WTC11 (cell line): ENCODE measurements around the gene MCEMP1. TPM values are rescaled to one million over a fixed set of nuclear protein-coding genes. Genes with fewer than 3 reads are reported as not detected.

Experiments
- ATAC-seq: fragments of 200-7000 bp; cut with Tn5 transposase; 2 replicates; pipeline ENCODE4 v1.10.0; 2021; ENCODE audit warnings: mild to moderate bottlenecking, moderate library complexity
- CTCF ChIA-PET: fragments of 300-600 bp; sonication (Branson Sonifier 250); formaldehyde crosslinking; loops from one replicate; lab custom pipeline; 2021; ENCODE audit warnings: antibody characterized with exemption; lab: Charles Lee
- POLR2A ChIA-PET: fragments of 350-600 bp; sonication (Branson Sonifier 250); formaldehyde crosslinking; loops from one replicate; lab custom pipeline; 2021; ENCODE audit warnings: antibody characterized with exemption; lab: Charles Lee
- DNase-seq: peaks from one replicate; pipeline ENCODE4 v3.0.0; 2021; ENCODE audit warnings: low spot score
- H3K27ac Mint-ChIP-seq: 2 replicates; pipeline ENCODE4 v1.8.0; 2021; ENCODE audit warnings: mixed read lengths
- H3K27me3 Mint-ChIP-seq: 2 replicates; pipeline ENCODE4 v1.8.0; 2021; ENCODE audit warnings: low read depth, mild to moderate bottlenecking, moderate library complexity, mixed read lengths
- H3K36me3 Mint-ChIP-seq: 2 replicates; pipeline ENCODE4 v1.8.0; 2021; ENCODE audit warnings: mixed read lengths
- H3K4me1 Mint-ChIP-seq: 2 replicates; pipeline ENCODE4 v1.8.0; 2022; ENCODE audit warnings: mixed read lengths
- H3K4me3 Mint-ChIP-seq: 2 replicates; pipeline ENCODE4 v1.8.0; 2021; ENCODE audit warnings: mild to moderate bottlenecking, moderate library complexity, mixed read lengths
- H3K9me3 Mint-ChIP-seq: 2 replicates; pipeline ENCODE4 v1.8.0; 2021; ENCODE audit warnings: mixed read lengths
- ATF3 ChIP-seq: sonication (generic); formaldehyde crosslinking; conservative IDR thresholded peaks from 2 replicates; pipeline ENCODE4 v1.8.1; 2022; ENCODE audit warnings: mild to moderate bottlenecking, missing genetic modification reagents
- CREB1 ChIP-seq: sonication (generic); formaldehyde crosslinking; IDR thresholded peaks from 2 replicates; pipeline ENCODE4 v1.8.0; 2023; ENCODE audit warnings: mild to moderate bottlenecking, missing genetic modification reagents
- FOXK1 ChIP-seq: sonication (generic); formaldehyde crosslinking; IDR thresholded peaks from 2 replicates; pipeline ENCODE4 v1.8.0; 2022; ENCODE audit warnings: mild to moderate bottlenecking, moderate library complexity, missing genetic modification reagents
- IRF2 ChIP-seq: sonication (generic); formaldehyde crosslinking; IDR thresholded peaks from 2 replicates; pipeline ENCODE4 v1.8.0; 2022; ENCODE audit warnings: low read depth, missing genetic modification reagents, borderline replicate concordance
- JAZF1 ChIP-seq: fragments of 250-450 bp; sonication (Bioruptor Pico); IDR thresholded peaks from 2 replicates; pipeline ENCODE4 v1.9.0; 2021; ENCODE audit warnings: moderate library complexity, mild to moderate bottlenecking, inconsistent platforms
- NR1H2 ChIP-seq: sonication (generic); formaldehyde crosslinking; IDR thresholded peaks from 2 replicates; pipeline ENCODE4 v1.9.0; 2021; ENCODE audit warnings: mild to moderate bottlenecking, moderate library complexity, missing genetic modification reagents
- NR2C2 ChIP-seq: sonication (generic); formaldehyde crosslinking; IDR thresholded peaks from 2 replicates; pipeline ENCODE4 v1.8.0; 2022; ENCODE audit warnings: mild to moderate bottlenecking, missing genetic modification reagents
- NR3C1 ChIP-seq: sonication (generic); formaldehyde crosslinking; conservative IDR thresholded peaks from 2 replicates; pipeline ENCODE4 v1.8.1; 2023; ENCODE audit warnings: low read depth, mild to moderate bottlenecking, missing genetic modification reagents
- SMAD3 ChIP-seq: sonication (generic); formaldehyde crosslinking; IDR thresholded peaks from 2 replicates; pipeline ENCODE4 v1.8.0; 2022; ENCODE audit warnings: missing genetic modification reagents, mild to moderate bottlenecking, borderline replicate concordance
- SMAD4 ChIP-seq: sonication (generic); formaldehyde crosslinking; IDR thresholded peaks from 2 replicates; pipeline ENCODE4 v1.8.0; 2022; ENCODE audit warnings: mild to moderate bottlenecking, missing genetic modification reagents
- SP1 ChIP-seq: sonication (generic); formaldehyde crosslinking; conservative IDR thresholded peaks from 2 replicates; pipeline ENCODE4 v1.8.1; 2022; ENCODE audit warnings: missing genetic modification reagents
- STAT6 ChIP-seq: sonication (generic); formaldehyde crosslinking; conservative IDR thresholded peaks from 2 replicates; pipeline ENCODE4 v1.8.1; 2023; ENCODE audit warnings: mild to moderate bottlenecking, low read depth, missing genetic modification reagents, moderate library complexity
- TCF7 ChIP-seq: sonication (generic); formaldehyde crosslinking; IDR thresholded peaks from 2 replicates; pipeline ENCODE4 v1.8.0; 2022; ENCODE audit warnings: mild to moderate bottlenecking, low read depth, missing genetic modification reagents, moderate library complexity
- TP53 ChIP-seq: sonication (generic); formaldehyde crosslinking; IDR thresholded peaks from 2 replicates; pipeline ENCODE4 v1.8.1; 2023; ENCODE audit warnings: mild to moderate bottlenecking, missing genetic modification reagents
- ZNF232 ChIP-seq: sonication (generic); formaldehyde crosslinking; IDR thresholded peaks from 2 replicates; pipeline ENCODE4 v1.8.0; 2022; ENCODE audit warnings: mild to moderate bottlenecking, missing genetic modification reagents
- ZNF416 ChIP-seq: fragments of 250-450 bp; sonication (Bioruptor Pico); IDR thresholded peaks from 2 replicates; pipeline ENCODE4 v1.9.0; 2021; ENCODE audit warnings: mild to moderate bottlenecking, inconsistent platforms
- ZNF423 ChIP-seq: fragments of 250-450 bp; sonication (Bioruptor Pico); IDR thresholded peaks from 2 replicates; pipeline ENCODE4 v2.1.2; 2022; ENCODE audit warnings: mild to moderate bottlenecking, moderate library complexity
- total RNA-seq: library from RNA; stranded (reverse); gene quantifications from 3 replicates; pipeline ENCODE4 v1.2.3, GENCODE V29; 2021
- TF ChIP-seq, protein P1 (sequence below): sonication (generic); formaldehyde crosslinking; IDR thresholded peaks from 2 replicates; pipeline ENCODE4 v1.8.1; 2022; ENCODE audit warnings: mild to moderate bottlenecking, moderate library complexity, missing genetic modification reagents
- TF ChIP-seq, protein P2 (sequence below): sonication (generic); formaldehyde crosslinking; IDR thresholded peaks from 2 replicates; pipeline ENCODE4 v1.8.1; 2023; ENCODE audit warnings: mild to moderate bottlenecking, moderate library complexity, missing genetic modification reagents
- TF ChIP-seq, protein P3 (sequence below): fragments of 200-600 bp; IDR thresholded peaks from 2 replicates; pipeline ENCODE4 v1.8.0; 2022; ENCODE audit warnings: antibody characterized with exemption
- TF ChIP-seq, protein P4 (sequence below): sonication (generic); formaldehyde crosslinking; IDR thresholded peaks from 2 replicates; pipeline ENCODE4 v1.8.0; 2022; ENCODE audit warnings: missing genetic modification reagents
- TF ChIP-seq, protein P5 (sequence below): fragments of 250-450 bp; sonication (Bioruptor Pico); IDR thresholded peaks from 2 replicates; pipeline ENCODE4 v1.9.0; 2021; ENCODE audit warnings: moderate library complexity, mild to moderate bottlenecking, inconsistent platforms, borderline replicate concordance

The MCEMP1 gene
- total RNA-seq, 1 experiment from 2014 or later = not detected

GRCh38 chr19:7645656-7646425, 31.0 kb upstream of the MCEMP1 start (continued):
- TF ChIP-seq NR1H2 (CRISPR knock-in tag) = no peak
- TF ChIP-seq TCF7 (CRISPR knock-in tag) = no peak
- TF ChIP-seq, protein P1, sequence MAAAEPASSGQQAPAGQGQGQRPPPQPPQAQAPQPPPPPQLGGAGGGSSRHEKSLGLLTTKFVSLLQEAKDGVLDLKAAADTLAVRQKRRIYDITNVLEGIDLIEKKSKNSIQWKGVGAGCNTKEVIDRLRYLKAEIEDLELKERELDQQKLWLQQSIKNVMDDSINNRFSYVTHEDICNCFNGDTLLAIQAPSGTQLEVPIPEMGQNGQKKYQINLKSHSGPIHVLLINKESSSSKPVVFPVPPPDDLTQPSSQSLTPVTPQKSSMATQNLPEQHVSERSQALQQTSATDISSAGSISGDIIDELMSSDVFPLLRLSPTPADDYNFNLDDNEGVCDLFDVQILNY (CRISPR knock-in tag) = no peak
- no peak for TF ChIP-seq SMAD4 (CRISPR knock-in tag)
- TF ChIP-seq NR3C1 (CRISPR knock-in tag) = no peak

- POLR2A ChIA-PET = no interaction called here
- ATAC-seq = no peak
- DNase-seq = no peak
- no peaks in the 10 kb centered on the region for H3K36me3 Mint-ChIP-seq
- CTCF ChIA-PET = no interaction called here
- TF ChIP-seq IRF2 (CRISPR knock-in tag) = no peak
- TF ChIP-seq, protein P2, sequence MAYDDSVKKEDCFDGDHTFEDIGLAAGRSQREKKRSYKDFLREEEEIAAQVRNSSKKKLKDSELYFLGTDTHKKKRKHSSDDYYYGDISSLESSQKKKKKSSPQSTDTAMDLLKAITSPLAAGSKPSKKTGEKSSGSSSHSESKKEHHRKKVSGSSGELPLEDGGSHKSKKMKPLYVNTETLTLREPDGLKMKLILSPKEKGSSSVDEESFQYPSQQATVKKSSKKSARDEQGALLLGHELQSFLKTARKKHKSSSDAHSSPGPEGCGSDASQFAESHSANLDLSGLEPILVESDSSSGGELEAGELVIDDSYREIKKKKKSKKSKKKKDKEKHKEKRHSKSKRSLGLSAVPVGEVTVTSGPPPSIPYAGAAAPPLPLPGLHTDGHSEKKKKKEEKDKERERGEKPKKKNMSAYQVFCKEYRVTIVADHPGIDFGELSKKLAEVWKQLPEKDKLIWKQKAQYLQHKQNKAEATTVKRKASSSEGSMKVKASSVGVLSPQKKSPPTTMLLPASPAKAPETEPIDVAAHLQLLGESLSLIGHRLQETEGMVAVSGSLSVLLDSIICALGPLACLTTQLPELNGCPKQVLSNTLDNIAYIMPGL (CRISPR knock-in tag) = no peak
- H3K9me3 Mint-ChIP-seq = no peaks in the 10 kb centered on the region
- H3K4me1 Mint-ChIP-seq = no peaks in the 10 kb centered on the region
- no peak overlapping the region for H3K4me3 Mint-ChIP-seq
- H3K27ac Mint-ChIP-seq = no peak overlapping the region
- peaks cover 12% of the 10 kb centered on the region for H3K27me3 Mint-ChIP-seq
Observed at GRCh38 chr19:7646426-7646700, 30.5 kb upstream of the MCEMP1 start.

DNA sequence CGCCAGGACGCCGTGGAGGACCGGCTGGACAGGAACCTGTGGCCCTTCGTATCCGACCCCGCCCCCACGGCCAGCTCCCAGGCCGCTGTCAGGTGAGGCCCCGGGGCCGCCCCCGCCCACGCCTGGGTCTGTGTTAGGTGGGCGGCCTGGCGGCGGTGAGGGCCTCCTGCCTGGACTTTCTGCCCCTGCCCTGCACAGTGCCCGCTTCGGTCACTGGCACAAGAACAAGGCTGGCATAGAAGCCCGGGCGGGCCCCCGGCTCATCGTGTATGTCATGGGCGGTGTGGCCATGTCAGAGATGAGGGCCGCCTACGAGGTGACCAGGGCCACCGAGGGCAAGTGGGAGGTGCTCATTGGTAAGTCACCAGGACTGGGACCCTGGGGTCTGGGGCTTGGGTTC, 29.7 kb upstream of the MCEMP1 start:
- H3K27me3 Mint-ChIP-seq = peaks cover 18% of the 10 kb centered on the region
- no peaks in the 10 kb centered on the region for H3K9me3 Mint-ChIP-seq
- no peak for DNase-seq
- no peak overlapping the region for H3K4me3 Mint-ChIP-seq
- ATAC-seq = no peak
- CTCF ChIA-PET = no interaction called here
- no peak overlapping the region for H3K27ac Mint-ChIP-seq
- H3K4me1 Mint-ChIP-seq = peaks cover 1% of the 10 kb centered on the region
- POLR2A ChIA-PET = interaction anchor here (0.6 kb wide), 1 partner anchor 9 kb away, joined by 3 read pairs; no protein-coding TSS in a partner anchor
- H3K36me3 Mint-ChIP-seq = no peaks in the 10 kb centered on the region
- TF ChIP-seq ZNF423 (CRISPR knock-in tag) = no peak
- no peak for TF ChIP-seq JAZF1 (CRISPR knock-in tag)
- TF ChIP-seq ZNF416 = no peak
- TF ChIP-seq SP1 = no peak
- TF ChIP-seq TCF7 (CRISPR knock-in tag) = no peak
- TF ChIP-seq NR2C2 (CRISPR knock-in tag) = no peak
- TF ChIP-seq FOXK1 (CRISPR knock-in tag) = no peak
- TF ChIP-seq ATF3 (CRISPR knock-in tag) = no peak
- TF ChIP-seq CREB1 (CRISPR knock-in tag) = no peak
- no peak for TF ChIP-seq SMAD3 (CRISPR knock-in tag)
- TF ChIP-seq, protein P3, sequence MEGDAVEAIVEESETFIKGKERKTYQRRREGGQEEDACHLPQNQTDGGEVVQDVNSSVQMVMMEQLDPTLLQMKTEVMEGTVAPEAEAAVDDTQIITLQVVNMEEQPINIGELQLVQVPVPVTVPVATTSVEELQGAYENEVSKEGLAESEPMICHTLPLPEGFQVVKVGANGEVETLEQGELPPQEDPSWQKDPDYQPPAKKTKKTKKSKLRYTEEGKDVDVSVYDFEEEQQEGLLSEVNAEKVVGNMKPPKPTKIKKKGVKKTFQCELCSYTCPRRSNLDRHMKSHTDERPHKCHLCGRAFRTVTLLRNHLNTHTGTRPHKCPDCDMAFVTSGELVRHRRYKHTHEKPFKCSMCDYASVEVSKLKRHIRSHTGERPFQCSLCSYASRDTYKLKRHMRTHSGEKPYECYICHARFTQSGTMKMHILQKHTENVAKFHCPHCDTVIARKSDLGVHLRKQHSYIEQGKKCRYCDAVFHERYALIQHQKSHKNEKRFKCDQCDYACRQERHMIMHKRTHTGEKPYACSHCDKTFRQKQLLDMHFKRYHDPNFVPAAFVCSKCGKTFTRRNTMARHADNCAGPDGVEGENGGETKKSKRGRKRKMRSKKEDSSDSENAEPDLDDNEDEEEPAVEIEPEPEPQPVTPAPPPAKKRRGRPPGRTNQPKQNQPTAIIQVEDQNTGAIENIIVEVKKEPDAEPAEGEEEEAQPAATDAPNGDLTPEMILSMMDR = no peak
- no peak for TF ChIP-seq TP53 (CRISPR knock-in tag)
- TF ChIP-seq ZNF232 = no peak
- TF ChIP-seq, protein P4, sequence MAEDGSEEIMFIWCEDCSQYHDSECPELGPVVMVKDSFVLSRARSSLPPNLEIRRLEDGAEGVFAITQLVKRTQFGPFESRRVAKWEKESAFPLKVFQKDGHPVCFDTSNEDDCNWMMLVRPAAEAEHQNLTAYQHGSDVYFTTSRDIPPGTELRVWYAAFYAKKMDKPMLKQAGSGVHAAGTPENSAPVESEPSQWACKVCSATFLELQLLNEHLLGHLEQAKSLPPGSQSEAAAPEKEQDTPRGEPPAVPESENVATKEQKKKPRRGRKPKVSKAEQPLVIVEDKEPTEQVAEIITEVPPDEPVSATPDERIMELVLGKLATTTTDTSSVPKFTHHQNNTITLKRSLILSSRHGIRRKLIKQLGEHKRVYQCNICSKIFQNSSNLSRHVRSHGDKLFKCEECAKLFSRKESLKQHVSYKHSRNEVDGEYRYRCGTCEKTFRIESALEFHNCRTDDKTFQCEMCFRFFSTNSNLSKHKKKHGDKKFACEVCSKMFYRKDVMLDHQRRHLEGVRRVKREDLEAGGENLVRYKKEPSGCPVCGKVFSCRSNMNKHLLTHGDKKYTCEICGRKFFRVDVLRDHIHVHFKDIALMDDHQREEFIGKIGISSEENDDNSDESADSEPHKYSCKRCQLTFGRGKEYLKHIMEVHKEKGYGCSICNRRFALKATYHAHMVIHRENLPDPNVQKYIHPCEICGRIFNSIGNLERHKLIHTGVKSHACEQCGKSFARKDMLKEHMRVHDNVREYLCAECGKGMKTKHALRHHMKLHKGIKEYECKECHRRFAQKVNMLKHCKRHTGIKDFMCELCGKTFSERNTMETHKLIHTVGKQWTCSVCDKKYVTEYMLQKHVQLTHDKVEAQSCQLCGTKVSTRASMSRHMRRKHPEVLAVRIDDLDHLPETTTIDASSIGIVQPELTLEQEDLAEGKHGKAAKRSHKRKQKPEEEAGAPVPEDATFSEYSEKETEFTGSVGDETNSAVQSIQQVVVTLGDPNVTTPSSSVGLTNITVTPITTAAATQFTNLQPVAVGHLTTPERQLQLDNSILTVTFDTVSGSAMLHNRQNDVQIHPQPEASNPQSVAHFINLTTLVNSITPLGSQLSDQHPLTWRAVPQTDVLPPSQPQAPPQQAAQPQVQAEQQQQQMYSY (CRISPR knock-in tag) = no peak
- TF ChIP-seq, protein P5, sequence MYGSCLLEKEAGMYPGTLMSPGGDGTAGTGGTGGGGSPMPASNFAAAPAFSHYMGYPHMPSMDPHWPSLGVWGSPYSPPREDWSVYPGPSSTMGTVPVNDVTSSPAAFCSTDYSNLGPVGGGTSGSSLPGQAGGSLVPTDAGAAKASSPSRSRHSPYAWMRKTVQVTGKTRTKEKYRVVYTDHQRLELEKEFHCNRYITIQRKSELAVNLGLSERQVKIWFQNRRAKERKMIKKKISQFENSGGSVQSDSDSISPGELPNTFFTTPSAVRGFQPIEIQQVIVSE = no peak
- no peak for TF ChIP-seq STAT6
